Lower lobe of right lung (tissue), 2 donors: ENCODE measurements around the gene TM4SF1. TPM values are rescaled to one million over a fixed set of nuclear protein-coding genes. Genes with fewer than 3 reads are reported as not detected.

ENCODE experiments used
- ATAC-seq, 2 donors: fragments of 200-7000 bp; cut with Tn5 transposase; one replicate each; pipeline ENCODE4 v1.9.1; 2020 to 2022; ENCODE audit warnings: mild to moderate bottlenecking in 2 of 2, moderate library complexity in 2 of 2
- DNase-seq: peaks from one replicate; pipeline ENCODE4 v3.0.0-alpha.2; 2020
- H3K27ac ChIP-seq: fragments of 200-600 bp; one replicate; pipeline ENCODE4 v1.8.0; 2022
- H3K27me3 ChIP-seq: fragments of 200-600 bp; one replicate; pipeline ENCODE4 v1.8.0; 2022; ENCODE audit warnings: low read depth
- H3K36me3 ChIP-seq: fragments of 200-600 bp; one replicate; pipeline ENCODE4 v1.8.0; 2022; ENCODE audit warnings: mild to moderate bottlenecking
- H3K4me1 ChIP-seq: fragments of 200-600 bp; one replicate; pipeline ENCODE4 v1.8.0; 2022
- H3K4me3 ChIP-seq: fragments of 200-600 bp; one replicate; pipeline ENCODE4 v1.8.0; 2022; ENCODE audit warnings: mild to moderate bottlenecking
- H3K9me3 ChIP-seq: fragments of 200-600 bp; one replicate; pipeline ENCODE4 v1.8.0; 2022
- intact Hi-C: fragments of 100-400 bp; cut with DNase I; formaldehyde crosslinking; loops from one replicate; pipeline ENCODE4 v1.11.0; 2022
- total RNA-seq: library from RNA; stranded (reverse); fragmentation: NEBNext Ultra II Directional; extraction: Animal tissue kit (Norgen Biotek cat#: 25700); gene quantifications from one replicate; pipeline ENCODE4 v1.2.1, GENCODE V29; 2021
- TF ChIP-seq, protein P1 (sequence below): fragments of 200-600 bp; IDR thresholded peaks from one replicate; pipeline ENCODE4 v1.8.0; 2022; ENCODE audit warnings: antibody characterized with exemption, mild to moderate bottlenecking
- donor health status: DM: no; HTN: yes; CAD: no; lungs with severe emphysema.

The TM4SF1 gene
- total RNA-seq, 1 donor from 2014 or later: 146 TPM

DNA sequence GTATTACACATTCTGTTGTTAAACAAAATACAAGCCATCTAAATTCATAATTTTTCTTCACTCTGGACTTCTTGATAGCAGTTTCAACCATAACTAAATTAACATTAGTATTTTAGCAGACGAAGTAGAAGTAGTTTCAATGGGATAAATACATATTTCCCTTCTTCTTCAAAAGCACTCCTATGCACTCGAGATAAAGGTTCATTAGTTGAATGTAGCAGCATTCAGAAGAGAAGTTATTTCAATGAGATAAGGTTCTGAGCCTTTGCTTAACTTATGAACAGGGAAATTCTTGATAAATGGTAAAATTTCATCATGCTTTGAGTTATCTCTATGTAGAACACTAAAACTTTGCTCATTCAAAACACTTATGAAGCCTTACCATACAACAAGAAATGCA lies 55.8 kb downstream of the TM4SF1 start:
- intact Hi-C loops: no loop called here
- DNase-seq (no peak), ATAC-seq (peak in 1 of 2 donors; percentile 85)
- TF ChIP-seq, protein P1, sequence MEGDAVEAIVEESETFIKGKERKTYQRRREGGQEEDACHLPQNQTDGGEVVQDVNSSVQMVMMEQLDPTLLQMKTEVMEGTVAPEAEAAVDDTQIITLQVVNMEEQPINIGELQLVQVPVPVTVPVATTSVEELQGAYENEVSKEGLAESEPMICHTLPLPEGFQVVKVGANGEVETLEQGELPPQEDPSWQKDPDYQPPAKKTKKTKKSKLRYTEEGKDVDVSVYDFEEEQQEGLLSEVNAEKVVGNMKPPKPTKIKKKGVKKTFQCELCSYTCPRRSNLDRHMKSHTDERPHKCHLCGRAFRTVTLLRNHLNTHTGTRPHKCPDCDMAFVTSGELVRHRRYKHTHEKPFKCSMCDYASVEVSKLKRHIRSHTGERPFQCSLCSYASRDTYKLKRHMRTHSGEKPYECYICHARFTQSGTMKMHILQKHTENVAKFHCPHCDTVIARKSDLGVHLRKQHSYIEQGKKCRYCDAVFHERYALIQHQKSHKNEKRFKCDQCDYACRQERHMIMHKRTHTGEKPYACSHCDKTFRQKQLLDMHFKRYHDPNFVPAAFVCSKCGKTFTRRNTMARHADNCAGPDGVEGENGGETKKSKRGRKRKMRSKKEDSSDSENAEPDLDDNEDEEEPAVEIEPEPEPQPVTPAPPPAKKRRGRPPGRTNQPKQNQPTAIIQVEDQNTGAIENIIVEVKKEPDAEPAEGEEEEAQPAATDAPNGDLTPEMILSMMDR: no peak
- H3K4me3 ChIP-seq: no peak overlapping the region
- H3K4me1 ChIP-seq: no peaks in the 10 kb centered on the region
- no peaks in the 10 kb centered on the region for H3K9me3 ChIP-seq
- no peak overlapping the region for H3K27ac ChIP-seq
- H3K36me3 ChIP-seq: no peaks in the 10 kb centered on the region
- H3K27me3 ChIP-seq: no peaks in the 10 kb centered on the region

DNA sequence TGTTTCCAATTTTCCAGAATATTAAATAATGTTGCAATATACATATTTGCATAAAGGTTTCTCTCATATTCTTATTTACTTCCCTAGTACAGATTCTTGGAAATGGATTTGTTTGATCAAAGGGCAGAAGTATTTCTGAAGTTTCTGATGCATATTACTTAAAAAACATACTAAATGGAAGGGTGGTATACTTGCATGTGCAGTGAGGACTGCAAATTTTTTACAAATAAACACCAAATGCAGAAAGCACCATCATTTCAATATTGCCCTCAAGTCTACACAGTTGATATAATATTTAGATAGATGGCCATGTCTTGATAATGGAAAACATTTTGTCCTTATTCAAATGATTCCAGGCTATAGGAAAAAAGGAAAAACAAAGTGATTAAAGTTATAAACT lies 56.3 kb downstream of the TM4SF1 start:
- Histone ChIP-seq H3K9me3 (no peaks in the 10 kb centered on the region), H3K36me3 (no peaks in the 10 kb centered on the region), H3K27me3 (no peaks in the 10 kb centered on the region), H3K4me3 (no peak overlapping the region), H3K27ac (no peak overlapping the region), H3K4me1 (no peaks in the 10 kb centered on the region)
- DNase-seq: no peak
- ATAC-seq: peak in 1 of 2 donors; percentile 25
- intact Hi-C loops: no loop called here
- TF ChIP-seq, protein P1: no peak

DNA sequence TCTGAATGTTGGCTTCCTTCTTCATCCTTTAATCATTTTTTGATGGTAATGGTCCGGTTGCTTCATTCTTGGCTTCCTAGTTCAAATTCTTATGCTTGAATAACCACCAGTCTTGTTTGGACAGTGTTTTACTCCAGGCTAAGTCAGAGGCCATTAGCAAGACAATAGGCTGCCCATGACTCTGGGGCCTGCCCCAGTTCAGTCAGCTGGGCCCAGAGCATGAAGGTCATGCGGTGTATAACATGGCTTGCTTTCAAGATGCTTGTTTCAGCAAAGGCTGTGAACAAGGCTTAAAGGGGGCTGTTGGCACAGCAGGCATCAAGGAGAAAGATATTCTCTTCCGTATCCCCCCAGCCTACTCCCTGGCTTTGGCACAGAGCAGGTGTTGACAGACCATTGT lies 57.7 kb downstream of the TM4SF1 start:
- Histone ChIP-seq H3K27ac (no peak overlapping the region), H3K9me3 (no peaks in the 10 kb centered on the region), H3K36me3 (no peaks in the 10 kb centered on the region), H3K27me3 (no peaks in the 10 kb centered on the region), H3K4me3 (no peak overlapping the region), H3K4me1 (no peaks in the 10 kb centered on the region)
- intact Hi-C loops: no loop called here
- peak in 1 of 2 donors; percentile 11 for ATAC-seq
- TF ChIP-seq, protein P1: no peak
- no peak for DNase-seq

Other genes with a start within 250 kb of the TM4SF1 start
- gene HPS3, start 248.0 kb downstream of the TM4SF1 start, total RNA-seq: 25.1 TPM
- 48.9 TPM for gene CP, start 155.8 kb downstream of the TM4SF1 start, total RNA-seq
- gene TM4SF18, start 44.0 kb downstream of the TM4SF1 start, total RNA-seq: 6.5 TPM
- not detected for gene TM4SF4, start 97.0 kb upstream of the TM4SF1 start, total RNA-seq